IPS-18a (cell line): ENCODE results near the gene CEND1.
A peak's percentile ranks its signal among the peaks of the same experiment; 100 is the strongest.

ENCODE experiments used
- H3K27ac ChIP-seq: one replicate; pipeline ENCODE4 v1.5.1; 2013; ENCODE audit warnings: low read length
- H3K27me3 ChIP-seq: one replicate; pipeline ENCODE4 v1.6.1; 2013; ENCODE audit warnings: mild to moderate bottlenecking, low read length; ENCODE audit not compliant: control insufficient read depth, insufficient read depth
- H3K36me3 ChIP-seq: one replicate; pipeline ENCODE4 v1.6.1; 2013; ENCODE audit warnings: low read depth, low read length; ENCODE audit not compliant: control insufficient read depth
- H3K4me1 ChIP-seq: one replicate; pipeline ENCODE4 v1.6.1; 2013; ENCODE audit warnings: low read depth, low read length; ENCODE audit not compliant: control insufficient read depth
- H3K4me3 ChIP-seq: one replicate; pipeline ENCODE4 v1.5.1; 2013; ENCODE audit warnings: low read length
- H3K9ac ChIP-seq: one replicate; pipeline ENCODE4 v1.6.1; 2013; ENCODE audit warnings: mild to moderate bottlenecking, low read length, moderate library complexity
- H3K9me3 ChIP-seq: one replicate; pipeline ENCODE4 v1.6.1; 2013; ENCODE audit warnings: low read depth, low read length; ENCODE audit not compliant: control insufficient read depth

Gene CEND1

DNA sequence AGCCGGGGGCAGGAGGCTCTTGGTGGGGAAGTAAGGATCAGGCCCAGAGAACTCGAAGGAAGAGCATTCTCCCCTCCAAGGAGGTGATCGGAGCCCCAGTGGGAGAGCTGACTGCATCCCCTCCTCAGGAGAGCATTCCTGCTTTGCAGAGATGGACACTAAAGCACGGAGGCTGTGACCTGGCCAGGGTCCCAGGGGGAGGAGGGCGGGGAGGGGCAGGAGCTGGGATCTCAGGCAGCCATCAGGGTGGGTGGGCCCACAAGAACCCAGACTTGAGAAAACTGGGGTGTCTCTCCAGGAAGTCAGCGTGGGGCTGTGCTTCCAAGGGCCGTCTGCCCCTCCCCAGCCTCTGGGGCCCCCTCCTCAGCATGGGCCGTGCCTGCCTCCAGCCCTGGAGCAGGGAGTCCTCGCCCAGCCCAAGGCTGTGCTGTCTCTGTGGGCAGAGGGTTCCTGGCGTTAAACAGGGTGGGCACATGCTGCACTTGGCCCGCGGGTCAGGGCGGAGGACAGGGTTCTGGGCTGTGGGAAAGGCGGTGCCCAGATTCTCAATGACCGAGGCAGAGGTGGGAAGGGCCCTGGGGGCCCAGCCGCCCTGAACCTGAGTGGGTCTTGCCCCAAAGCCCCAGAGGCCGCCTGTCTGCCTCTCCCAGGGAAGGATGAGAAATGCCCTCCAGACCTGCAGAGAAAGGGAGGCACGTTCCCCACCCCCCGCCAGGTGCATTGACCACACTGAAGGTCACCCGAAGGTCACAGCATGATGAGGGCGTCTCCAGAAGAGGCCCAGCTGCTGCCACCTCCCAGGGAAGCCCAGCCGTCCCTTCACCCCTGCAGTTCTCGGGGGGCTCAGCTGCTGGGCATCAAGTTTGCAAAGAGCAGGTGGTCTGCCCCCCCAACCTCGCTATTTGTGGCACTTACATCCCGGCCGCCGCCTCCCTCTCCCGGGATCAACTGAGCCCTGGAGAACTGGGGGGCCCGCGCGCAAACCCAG lies 643 bp downstream of the CEND1 start:
- no peak overlapping the region for H3K4me3 ChIP-seq
- peaks cover 9% of the 10 kb centered on the region for H3K4me1 ChIP-seq
- no peaks in the 10 kb centered on the region for H3K9me3 ChIP-seq
- H3K36me3 ChIP-seq, result peaks cover 4% of the 10 kb centered on the region
- no peak overlapping the region for H3K9ac ChIP-seq
- no peaks in the 10 kb centered on the region for H3K27me3 ChIP-seq
- H3K27ac ChIP-seq, result no peak overlapping the region

DNA sequence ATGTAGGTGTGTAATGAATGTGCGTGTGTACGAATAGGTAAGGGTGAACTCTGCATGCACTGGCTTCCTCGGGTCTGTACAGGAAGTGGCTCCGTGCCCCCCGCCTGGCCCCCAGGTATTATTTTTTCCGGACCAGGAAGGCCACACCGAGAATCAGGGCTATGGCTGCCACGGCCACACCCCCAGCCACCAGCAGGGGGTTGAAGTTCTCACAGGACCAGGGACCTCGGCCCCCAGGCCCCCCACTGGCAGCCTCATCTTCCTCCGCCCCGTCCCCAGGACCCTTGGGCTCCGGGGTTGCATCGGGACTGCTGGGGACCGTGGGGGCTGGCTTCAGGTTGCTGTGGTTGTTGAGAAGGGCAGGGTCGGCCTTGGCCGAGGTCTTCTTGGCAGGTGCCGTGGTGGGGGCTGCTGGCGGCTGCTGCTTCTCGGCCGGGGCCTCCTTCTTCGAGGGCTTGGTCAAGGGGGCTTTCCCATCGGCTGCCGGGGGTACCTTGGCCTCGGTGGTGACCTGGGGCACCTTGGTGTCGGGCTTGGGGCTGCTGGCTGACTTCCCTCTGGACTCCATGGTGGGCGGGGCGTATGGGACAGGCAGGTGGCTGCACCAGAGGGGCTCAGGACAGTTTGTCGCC lies 1.8 kb downstream of the CEND1 start:
- Histone ChIP-seq H3K9ac (no peak overlapping the region), H3K9me3 (no peaks in the 10 kb centered on the region), H3K27me3 (no peaks in the 10 kb centered on the region), H3K4me1 (peaks cover 14% of the 10 kb centered on the region), H3K4me3 (no peak overlapping the region), H3K36me3 (peaks cover 4% of the 10 kb centered on the region), H3K27ac (no peak overlapping the region)

GRCh38 chr11:787084-787675 lies 2.7 kb downstream of the CEND1 start:
- peaks cover 4% of the 10 kb centered on the region for H3K36me3 ChIP-seq
- no peaks in the 10 kb centered on the region for H3K27me3 ChIP-seq
- no peaks in the 10 kb centered on the region for H3K9me3 ChIP-seq
- no peak overlapping the region for H3K9ac ChIP-seq
- H3K27ac ChIP-seq, result no peak overlapping the region
- H3K4me1 ChIP-seq, result peaks cover 14% of the 10 kb centered on the region
- no peak overlapping the region for H3K4me3 ChIP-seq

DNA sequence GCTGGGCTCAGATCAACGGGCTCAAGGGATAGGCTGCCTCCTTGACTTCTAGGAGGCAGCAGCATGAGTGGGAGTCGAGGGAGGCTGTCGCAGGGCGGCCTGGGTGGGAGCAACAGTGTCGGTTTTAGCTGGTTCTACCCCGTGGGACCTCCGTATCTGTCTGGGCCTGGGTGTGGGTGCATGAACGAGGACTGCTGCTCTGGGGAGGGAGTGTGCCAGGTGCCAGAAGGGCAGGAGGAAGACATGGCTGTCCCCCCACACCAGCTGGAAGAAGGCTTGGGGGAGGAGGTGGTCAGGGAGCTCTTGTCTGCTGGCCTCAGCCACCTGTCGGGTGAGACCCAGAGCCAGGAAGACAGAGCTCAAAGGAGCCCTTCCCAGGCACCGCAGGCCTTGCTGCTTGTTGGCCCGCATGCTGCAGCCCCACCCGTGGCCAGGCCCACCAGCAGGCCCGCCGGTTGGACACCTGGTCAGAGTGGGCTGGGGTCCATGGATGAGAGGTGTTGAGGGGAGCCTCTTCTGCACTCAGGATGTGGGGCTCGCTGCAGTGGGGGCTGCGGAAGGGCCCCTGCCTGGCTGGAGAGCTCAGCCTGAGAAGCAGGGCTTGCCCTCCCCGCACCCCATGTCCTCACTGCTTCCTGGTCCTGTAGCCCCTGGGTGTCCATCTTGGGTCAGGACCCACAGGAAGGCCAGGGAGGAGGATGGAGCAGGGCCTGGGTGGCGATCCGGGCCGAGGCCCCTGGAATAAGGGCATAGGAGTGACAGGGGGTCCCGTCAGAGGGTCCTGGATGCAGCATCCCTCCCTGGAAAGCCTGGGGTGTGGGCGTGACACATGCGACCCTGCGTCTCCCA lies 3.4 kb downstream of the CEND1 start:
- Histone ChIP-seq H3K36me3 (no peaks in the 10 kb centered on the region), H3K9me3 (no peaks in the 10 kb centered on the region), H3K4me3 (no peak overlapping the region), H3K27ac (no peak overlapping the region), H3K4me1 (peaks cover 14% of the 10 kb centered on the region), H3K27me3 (no peaks in the 10 kb centered on the region), H3K9ac (no peak overlapping the region)

DNA sequence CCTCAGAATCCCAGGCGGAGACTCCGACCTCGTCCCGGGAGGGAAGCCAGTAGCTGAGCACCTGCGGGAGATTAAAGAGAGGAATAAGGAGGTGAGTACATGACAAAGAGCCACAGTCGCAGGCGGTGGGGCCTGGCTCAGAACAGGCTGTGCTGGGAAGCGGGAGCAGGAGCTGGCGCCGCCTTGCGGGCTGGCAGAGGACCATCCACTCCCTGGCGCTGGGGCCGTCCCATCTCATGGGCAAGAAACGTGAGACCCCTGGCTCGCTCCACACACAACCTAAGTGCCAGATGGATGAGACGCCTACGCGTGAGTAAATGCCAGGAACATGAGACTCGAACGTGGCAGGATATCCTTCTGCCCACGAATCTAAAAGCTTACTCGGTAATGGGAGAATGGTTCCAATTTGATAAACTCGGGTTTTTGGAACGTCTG lies 6.3 kb downstream of the CEND1 start:
- Histone ChIP-seq H3K9me3 (no peaks in the 10 kb centered on the region), H3K36me3 (no peaks in the 10 kb centered on the region), H3K27ac (no peak overlapping the region), H3K4me1 (peaks cover 5% of the 10 kb centered on the region), H3K9ac (no peak overlapping the region), H3K4me3 (peak overlapping the region; percentile 32), H3K27me3 (no peaks in the 10 kb centered on the region)

- no peak overlapping the region for H3K27ac ChIP-seq
- H3K36me3 ChIP-seq, result no peaks in the 10 kb centered on the region
- H3K9ac ChIP-seq, result no peak overlapping the region
- no peaks in the 10 kb centered on the region for H3K27me3 ChIP-seq
- H3K4me3 ChIP-seq, result no peak overlapping the region
- H3K4me1 ChIP-seq, result peaks cover 5% of the 10 kb centered on the region
- H3K9me3 ChIP-seq, result no peaks in the 10 kb centered on the region
These were observed 7.4 kb downstream of the CEND1 start for GRCh38 chr11:782264-783174.

- no peak overlapping the region for H3K27ac ChIP-seq
- peaks cover 5% of the 10 kb centered on the region for H3K4me1 ChIP-seq
- no peaks in the 10 kb centered on the region for H3K9me3 ChIP-seq
- no peaks in the 10 kb centered on the region for H3K36me3 ChIP-seq
- no peak overlapping the region for H3K9ac ChIP-seq
- H3K27me3 ChIP-seq, result no peaks in the 10 kb centered on the region
- H3K4me3 ChIP-seq, result no peak overlapping the region
These were observed 9.8 kb downstream of the CEND1 start for GRCh38 chr11:779955-780532.

DNA sequence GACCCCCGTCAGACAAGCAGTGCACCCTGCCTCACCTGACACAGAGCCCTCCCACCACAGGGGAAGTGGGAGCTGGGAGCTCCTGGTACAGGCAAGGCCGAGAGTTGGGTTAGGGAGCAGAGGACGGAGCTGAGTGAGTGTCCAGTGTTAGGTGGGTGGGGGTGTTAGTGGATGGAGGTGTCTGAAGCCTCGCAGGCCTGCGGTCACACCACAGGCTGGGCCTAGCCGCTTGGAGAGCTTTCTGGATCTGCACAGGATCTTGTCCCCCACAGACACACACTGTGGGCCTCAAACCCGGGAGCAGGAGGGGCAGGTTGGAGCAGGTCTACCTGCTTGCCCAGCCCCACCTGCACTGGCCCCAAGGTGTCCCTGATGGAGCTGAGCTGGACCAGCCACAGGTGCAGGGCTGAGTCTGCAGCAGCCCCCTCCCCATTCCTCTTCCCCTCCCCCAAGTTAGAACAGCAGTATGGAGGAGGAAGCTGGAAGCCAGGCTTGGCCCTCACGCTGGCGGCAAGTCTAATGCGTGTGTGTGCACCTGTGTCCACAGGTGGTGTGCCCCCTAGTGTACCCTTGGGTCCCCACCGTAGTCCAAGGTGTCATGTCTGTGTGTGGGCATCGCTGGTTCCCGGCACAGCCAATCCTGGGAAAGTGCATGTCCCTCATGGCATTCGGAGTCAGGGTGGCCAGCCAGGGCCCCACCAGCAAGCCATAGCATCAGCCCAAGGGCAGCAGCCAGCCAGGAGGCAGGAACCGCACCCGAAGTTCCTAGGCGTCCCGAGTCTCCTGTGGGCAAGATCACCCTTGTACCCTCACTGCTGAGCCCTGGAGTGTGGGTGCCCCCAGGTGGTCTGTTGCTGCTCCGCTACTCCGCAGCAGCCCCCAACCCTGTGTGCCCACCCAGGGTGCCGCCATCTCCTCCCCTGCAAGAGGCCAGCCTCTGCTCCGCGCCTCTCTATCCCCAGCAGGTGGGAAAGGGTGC lies 10.6 kb downstream of the CEND1 start:
- H3K27ac ChIP-seq, result no peak overlapping the region
- no peaks in the 10 kb centered on the region for H3K27me3 ChIP-seq
- H3K9ac ChIP-seq, result no peak overlapping the region
- H3K4me3 ChIP-seq, result no peak overlapping the region
- H3K36me3 ChIP-seq, result no peaks in the 10 kb centered on the region
- peaks cover 5% of the 10 kb centered on the region for H3K4me1 ChIP-seq
- no peaks in the 10 kb centered on the region for H3K9me3 ChIP-seq

GRCh38 chr11:777288-778255 lies 12.3 kb downstream of the CEND1 start, which contains the start of gene GATD1:
Gene GATD1, minus strand, starts transcription at chr11:777487. Its CDS starts 25 bp downstream, at chr11:777462.
- H3K9ac ChIP-seq, result peak within 1 kb of the TSS; percentile 81
- H3K36me3 ChIP-seq, result peaks cover 5% of the 10 kb centered on the region
- no peaks in the 10 kb centered on the region for H3K4me1 ChIP-seq
- H3K9me3 ChIP-seq, result no peaks in the 10 kb centered on the region
- peak within 1 kb of the TSS; percentile 77 for H3K4me3 ChIP-seq
- no peak within 1 kb of the TSS for H3K27ac ChIP-seq
- no peaks in the 10 kb centered on the region for H3K27me3 ChIP-seq
